GF-D8 (cell line): ENCODE measurements around the gene DPM1.

Experiments used
- DNase-seq: peaks from one replicate; lab custom pipeline; 2025; lab: John Stamatoyannopoulos, UW

The DPM1 gene

GRCh38 chr20:50895111-50895830, 63.1 kb downstream of the DPM1 start:
- no peak for DNase-seq

DNA sequence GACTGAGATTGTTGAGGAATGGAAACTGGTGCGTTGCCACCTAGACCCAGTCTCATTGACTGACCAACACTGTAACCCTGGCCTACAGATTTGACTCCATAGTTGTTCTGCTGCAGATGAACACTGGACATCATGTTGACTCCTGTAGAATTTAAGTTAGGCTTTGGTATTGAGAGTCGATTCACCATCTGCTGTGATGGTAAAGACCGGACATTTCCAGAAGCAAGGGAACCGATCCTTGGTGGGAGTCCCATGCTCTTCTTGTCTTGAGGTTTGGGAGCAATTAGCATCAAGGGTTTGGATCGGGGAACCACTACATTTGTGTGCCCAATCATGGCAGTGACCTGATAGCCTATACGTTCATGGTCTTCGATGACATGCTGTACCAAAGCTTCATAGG, 64.7 kb downstream of the DPM1 start:
- DNase-seq: no peak

DNA sequence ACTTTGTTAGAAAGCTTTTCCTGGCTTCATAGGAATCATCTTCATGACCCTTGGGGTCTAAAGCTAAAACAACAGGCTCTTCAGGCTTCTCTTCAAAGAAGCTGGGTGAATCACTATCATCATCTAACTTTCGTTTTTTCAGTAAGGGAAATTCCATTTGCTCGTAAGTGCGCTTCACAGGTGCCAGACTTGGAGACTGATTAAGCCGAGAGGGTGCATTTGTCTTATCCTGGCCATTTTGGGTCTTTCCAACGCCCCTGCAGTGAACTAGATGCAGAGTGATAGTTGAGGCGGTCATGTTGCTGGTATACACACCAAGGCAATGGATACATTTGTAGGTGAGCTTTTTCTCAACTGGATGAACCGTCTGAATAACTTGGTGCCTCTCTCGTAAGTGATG, 65.9 kb downstream of the DPM1 start:
- DNase-seq: no peak

GRCh38 chr20:50891138-50891537, 67.2 kb downstream of the DPM1 start:
- DNase-seq: no peak

DNA sequence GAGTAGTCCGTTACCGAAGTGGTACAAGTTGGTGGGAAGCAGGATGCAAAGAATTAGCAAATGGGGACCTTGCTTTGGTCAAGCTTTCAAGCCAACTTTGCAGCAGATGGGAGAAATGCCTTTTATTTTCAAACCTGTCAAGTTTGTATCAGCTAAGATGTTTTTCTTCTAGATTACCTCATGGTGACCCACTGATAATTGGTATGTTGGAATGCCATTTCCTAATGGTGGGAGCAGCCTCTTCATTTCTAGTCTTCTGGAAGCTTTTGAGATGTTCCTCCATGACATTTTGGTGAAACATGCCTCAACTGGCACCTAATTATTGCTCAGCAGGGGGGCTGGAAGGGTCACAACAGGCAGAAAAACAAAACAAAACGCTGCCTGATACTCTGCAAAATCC, 70.8 kb downstream of the DPM1 start:
- DNase-seq: no peak

DNA sequence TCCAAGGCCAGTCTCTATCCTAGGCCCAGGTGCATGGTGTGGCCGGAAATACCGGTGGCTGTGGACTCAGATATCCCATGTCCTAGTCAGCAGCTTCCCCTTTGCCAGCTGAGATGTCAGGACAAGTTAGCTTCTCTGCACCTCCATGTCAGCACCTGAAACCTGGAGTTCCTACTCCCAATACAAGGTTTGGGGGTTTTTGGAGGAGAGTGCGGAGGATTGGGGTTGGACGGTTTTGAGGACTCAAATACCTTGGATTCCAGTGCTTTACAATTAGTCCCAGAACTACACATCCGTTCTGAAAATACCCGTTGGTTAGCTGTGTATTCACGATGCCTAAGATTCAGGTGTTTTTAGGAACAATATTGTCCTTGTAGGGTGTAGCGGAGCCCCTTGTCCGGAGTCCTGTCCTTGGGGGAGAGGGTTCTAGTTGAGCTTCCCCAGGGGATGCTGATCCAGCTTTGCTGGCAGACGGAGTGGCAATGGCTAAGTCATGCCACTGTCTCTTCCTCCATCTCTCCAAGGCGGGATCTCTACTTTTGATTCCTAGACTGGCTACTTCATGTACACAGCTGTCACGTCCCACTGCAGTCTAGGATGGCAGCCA, 72.0 kb downstream of the DPM1 start:
- DNase-seq: no peak

DNA sequence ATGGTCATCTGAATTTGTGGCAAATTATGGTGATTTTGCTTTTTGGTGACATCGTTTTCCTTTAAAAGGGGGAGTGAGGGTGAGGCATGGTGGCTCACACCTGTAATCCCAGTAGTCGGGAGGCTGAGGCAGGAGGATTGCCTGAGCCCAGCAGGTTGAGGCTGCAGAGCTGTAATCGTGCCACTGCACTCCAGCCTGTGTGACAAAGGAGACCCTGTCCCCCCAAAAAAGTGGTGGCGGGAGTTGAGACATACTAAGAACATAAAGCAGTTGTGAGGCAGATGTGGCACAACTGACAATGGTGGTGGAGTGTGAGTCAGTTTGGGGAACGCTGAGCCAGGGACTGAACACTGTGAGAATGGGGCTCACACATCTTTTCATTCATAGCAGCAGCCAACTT, 72.6 kb downstream of the DPM1 start:
- DNase-seq: no peak

- no peak for DNase-seq
Measured at GRCh38 chr20:50885068-50885467, 73.3 kb downstream of the DPM1 start.
